ENCODE results near the gene CADPS2. TPM values are rescaled to one million over a fixed set of nuclear protein-coding genes. Genes with fewer than 3 reads are reported as not detected.

CADPS2 gene
- total and polyA plus RNA-seq, 2 of the 8 experiments (the other 6 are each of a cell fraction or from before 2014, with no cell fraction given): 8.9 to 22.3 TPM

DNA sequence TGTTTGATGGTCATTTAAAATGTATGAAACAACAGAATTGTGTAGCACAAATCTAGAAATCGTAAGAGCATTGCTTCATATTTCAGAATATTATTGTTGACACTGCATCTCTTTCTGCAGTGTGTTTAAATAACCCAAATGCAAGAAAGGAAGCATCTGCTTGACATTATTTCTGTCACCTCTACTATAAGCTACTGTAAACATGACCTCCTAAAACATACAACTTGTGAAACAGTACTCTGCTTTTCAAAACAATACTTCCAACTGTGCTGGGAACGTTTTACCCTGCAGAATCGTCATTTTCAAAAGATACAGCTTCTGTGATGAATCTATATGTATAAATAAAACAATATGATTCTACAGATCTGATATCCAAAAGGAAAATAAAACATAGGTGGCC is 269.3 kb downstream of the CADPS2 start:
- Histone ChIP-seq H2BK120ac (replicated peaks; ENCODE audit: low read depth, low read length) (no peak overlapping the region), H4K5ac (ENCODE audit: insufficient read length, low read depth, low read length) (no peak overlapping the region), H4K8ac (ENCODE audit: extremely low read depth, insufficient read depth, low read length) (no peak overlapping the region), H2BK20ac (ENCODE audit: low read length) (no peak overlapping the region), H2BK12ac (ENCODE audit: low read depth, low read length) (no peak overlapping the region), H3K23me2 (ENCODE audit: low read depth, low read length) (no peaks in the 10 kb centered on the region), H3K4ac (replicated peaks; ENCODE audit: insufficient read length, low read depth, low read length) (no peak overlapping the region), H4K20me1 (replicated peaks in 1 of 2; ENCODE audit: control insufficient read depth in 1 of 2, insufficient read depth in 2 of 2, low read length in 2 of 2) (no peaks in the 10 kb centered on the region), H2AK5ac (ENCODE audit: low read depth, low read length) (no peak overlapping the region), H3K79me1 (ENCODE audit: low read depth, low read length) (no peaks in the 10 kb centered on the region), H3K27ac (ENCODE audit: low read depth, low read length) (no peak overlapping the region), H2BK15ac (ENCODE audit: low read length) (no peak overlapping the region), H2AFZ (ENCODE audit: low read length) (no peak overlapping the region), H3K4me1 (replicated peaks in 1 of 4; ENCODE audit: control insufficient read depth in 3 of 4, insufficient read depth in 4 of 4, low read length in 3 of 4) (no peaks in the 10 kb centered on the region), H2BK5ac (ENCODE audit: low read depth, low read length) (no peak overlapping the region), H3K14ac (ENCODE audit: insufficient read length) (no peak overlapping the region), H3K4me3 (ENCODE audit: extremely low read depth in 1 of 4, insufficient read depth in 2 of 4, low read depth in 3 of 4, low read length in 4 of 4) (no peak overlapping the region), H3K9ac (replicated peaks in 1 of 4; ENCODE audit: extremely low read depth in 1 of 4, low read depth in 3 of 4, low read length in 3 of 4) (no peak overlapping the region), H3K4me2 (ENCODE audit: insufficient read depth in 1 of 2, low read depth in 2 of 2, low read length in 2 of 2) (no peak overlapping the region), H3K36me3 (ENCODE audit: control insufficient read depth in 2 of 4, insufficient read depth in 4 of 4, low read length in 3 of 4) (no peaks in the 10 kb centered on the region), H3K18ac (ENCODE audit: extremely low read depth, low read length) (no peak overlapping the region), H3K27me3 (replicated peaks in 1 of 4; ENCODE audit: control insufficient read depth in 3 of 4, extremely low read depth in 1 of 4, insufficient read depth in 3 of 4, low read length in 3 of 4) (no peaks in the 10 kb centered on the region), H4K91ac (replicated peaks; ENCODE audit: insufficient read length, low read length) (no peak overlapping the region), H3K79me2 (ENCODE audit: control insufficient read depth in 1 of 2, insufficient read depth in 2 of 2, low read length in 2 of 2) (no peaks in the 10 kb centered on the region), H3K56ac (replicated peaks; ENCODE audit: insufficient read length, low read depth, low read length) (no peak overlapping the region), H3K9me3 (ENCODE audit: insufficient read depth in 2 of 2, low read depth in 1 of 2, low read length in 1 of 2) (no peaks in the 10 kb centered on the region), H3K23ac (ENCODE audit: insufficient read length) (no peak overlapping the region)
- no peak for TF ChIP-seq FOSL1 (IDR thresholded peaks at IDR 0.05; ENCODE audit: insufficient read depth, low read depth, low read length)
- TF ChIP-seq CBX8 (IDR thresholded peaks at IDR 0.05; ENCODE audit: borderline replicate concordance, low read depth, low read length): no peak
- no peak for TF ChIP-seq POLR2AphosphoS5 (IDR thresholded peaks at IDR 0.05; ENCODE audit: low read depth, low read length)
- no peak for TF ChIP-seq PHF8 (conservative IDR thresholded peaks at IDR 0.05; ENCODE audit: low read depth, low read length)
- DNase-seq (ENCODE audit: low read depth in 1 of 2, low spot score in 2 of 2): no peak
- FAIRE-seq: no peak
- WGBS, 2 experiments (ENCODE audit: extremely low coverage in 1 of 2, insufficient coverage in 1 of 2, insufficient read length in 1 of 2, insufficient replicate concordance in 2 of 2, low coverage in 1 of 2, low lambda C conversion rate in 2 of 2, missing lambda C conversion rate in 1 of 2): 88% methylated on average over 3 of the region's 3 CpGs; no CpG with 5 or more reads in 1 of the 2 experiments
- ChIA-PET POLR2A (ENCODE audit: partially characterized antibody) (no interaction called here), CTCF (ENCODE audit: partially characterized antibody) (no interaction called here)

Data from H1 (cell line).